Measurements from ENCODE around the gene SMPX. TPM values are rescaled to one million over a fixed set of nuclear protein-coding genes. Genes with fewer than 3 reads are reported as not detected.
A peak's percentile ranks its signal among the peaks of the same experiment; 100 is the strongest.

Gene SMPX
- total and polyA plus RNA-seq, 9 of the 15 experiments (the other 6 are each of a cell fraction or from before 2014, with no cell fraction given) = not detected

- no peak for FAIRE-seq
Observed at GRCh38 chrX:21770631-21771321, 12.9 kb upstream of the SMPX start.

More at GRCh38 chrX:21770631-21771321, 12.9 kb upstream of the SMPX start:
- TF ChIP-seq CTCF (IDR thresholded peaks at IDR 0.05 in 2 of 3, conservative IDR thresholded peaks at IDR 0.05 in 1 of 3; ENCODE audit: insufficient read depth in 2 of 3, low read depth in 1 of 3, low read length in 3 of 3) (peak in 1 of 3 experiments; percentile 15; a peak in 1 of 6 replicates), KHSRP (IDR thresholded peaks at IDR 0.05) (no peak), NFIC (IDR thresholded peaks at IDR 0.05) (peak; percentile 56)
- Histone ChIP-seq H3K4me3 (no peak overlapping the region), H3K4me1 (replicated peaks in 1 of 2; ENCODE audit: control insufficient read depth in 2 of 2, insufficient read depth in 2 of 2, low read length in 2 of 2) (no peaks in the 10 kb centered on the region), H4K20me1 (replicated peaks; ENCODE audit: control insufficient read depth, insufficient read depth, low read length) (no peaks in the 10 kb centered on the region), H3K9me1 (ENCODE audit: control insufficient read depth, insufficient read depth, low read length) (no peaks in the 10 kb centered on the region), H3K4me2 (ENCODE audit: insufficient read depth, low read length) (no peak overlapping the region), H3K27me3 (ENCODE audit: control insufficient read depth in 2 of 2, insufficient read depth in 2 of 2, low read length in 2 of 2) (no peaks in the 10 kb centered on the region), H3K9ac (ENCODE audit: insufficient read depth in 1 of 2, low read depth in 2 of 2, low read length in 2 of 2) (no peak overlapping the region), H2AFZ (ENCODE audit: low read depth, low read length) (no peak overlapping the region), H3K9me3 (replicated peaks; ENCODE audit: control insufficient read depth, insufficient read depth, low read depth, low read length) (no peaks in the 10 kb centered on the region), H3K27ac (ENCODE audit: extremely low read depth, low read depth, low read length) (no peak overlapping the region), H3K79me2 (ENCODE audit: control insufficient read depth, insufficient read depth, low read length) (no peaks in the 10 kb centered on the region), H3K36me3 (ENCODE audit: control insufficient read depth, insufficient read depth, low read length) (no peaks in the 10 kb centered on the region)
- ChIA-PET CTCF (ENCODE audit: low intra/inter-chr PET ratio) (no interaction called here), POLR2A (interaction anchor here (0.6 kb wide), 2 partner anchors 45 to 207 kb away, joined by 3 to 4 read pairs; no protein-coding TSS in a partner anchor)
- DNase-seq (ENCODE audit: extremely low read depth in 1 of 4, low spot score in 3 of 4) (peak in 1 of 4 experiments; percentile 2), ATAC-seq (no peak)
- no TSS peak for BruUV-seq (replicated peaks)
- 2% methylated on average over 7 of the region's 10 CpGs for WGBS (ENCODE audit: insufficient coverage, low coverage, missing lambda C conversion rate)
- in situ Hi-C loops (cut with MboI) (no loop called here), intact Hi-C loops (cut with micrococcal nuclease) (no loop called here)

All from K562 (cell line).